H9 (cell line): Measurements from ENCODE around the gene FASTK. TPM values are rescaled to one million over a fixed set of nuclear protein-coding genes. Genes with fewer than 3 reads are reported as not detected.

Source experiments
- DNase-seq: peaks from one replicate; pipeline ENCODE4 v3.0.0-alpha.2; 2017
- H2AFZ ChIP-seq: one replicate; pipeline ENCODE4 v1.6.1; 2013; ENCODE audit warnings: mild to moderate bottlenecking, low read length, control low read depth, moderate library complexity
- H2AK5ac ChIP-seq: 2 replicates; pipeline ENCODE4 v1.6.1; 2013; ENCODE audit warnings: low read length, control low read depth, mixed read lengths; ENCODE audit not compliant: insufficient read length
- H2BK120ac ChIP-seq: one replicate; pipeline ENCODE4 v1.6.1; 2013; ENCODE audit warnings: low read depth, mild to moderate bottlenecking, low read length, control low read depth, inconsistent platforms; ENCODE audit not compliant: poor library complexity, severe bottlenecking
- H2BK12ac ChIP-seq: 2 replicates; pipeline ENCODE4 v1.6.1; 2013; ENCODE audit warnings: low read length, control low read depth, mixed read lengths, low read depth; ENCODE audit not compliant: insufficient read length
- H2BK15ac ChIP-seq: 2 replicates; pipeline ENCODE4 v1.6.1; 2013; ENCODE audit warnings: low read depth, low read length, control low read depth
- H2BK20ac ChIP-seq: one replicate; pipeline ENCODE4 v1.6.1; 2013; ENCODE audit warnings: low read depth, mild to moderate bottlenecking, low read length, control low read depth, inconsistent platforms; ENCODE audit not compliant: poor library complexity, severe bottlenecking
- H2BK5ac ChIP-seq: 2 replicates; pipeline ENCODE4 v1.6.1; 2013; ENCODE audit warnings: low read length, control low read depth, mixed read lengths; ENCODE audit not compliant: insufficient read length
- H3K14ac ChIP-seq: 2 replicates; pipeline ENCODE4 v1.6.1; 2013; ENCODE audit warnings: low read length, control low read depth; ENCODE audit not compliant: insufficient read depth
- H3K18ac ChIP-seq: 2 replicates; pipeline ENCODE4 v1.6.1; 2013; ENCODE audit warnings: low read depth, mild to moderate bottlenecking, mixed read lengths, low read length, control low read depth; ENCODE audit not compliant: insufficient read length
- H3K23ac ChIP-seq: 2 replicates; pipeline ENCODE4 v1.6.1; 2013; ENCODE audit warnings: low read length, control low read depth, mixed read lengths, low read depth; ENCODE audit not compliant: insufficient read length
- H3K23me2 ChIP-seq: 2 replicates; pipeline ENCODE4 v1.6.1; 2013; ENCODE audit warnings: low read depth, mild to moderate bottlenecking, mixed read lengths, low read length, control low read depth; ENCODE audit not compliant: insufficient read length, poor library complexity, severe bottlenecking
- H3K27ac ChIP-seq: 2 replicates; pipeline ENCODE4 v1.5.1; 2013; ENCODE audit warnings: low read length, control low read depth, mixed read lengths, low read depth; ENCODE audit not compliant: insufficient read length
- H3K27me3 ChIP-seq: 2 replicates; pipeline ENCODE4 v1.6.1; 2013; ENCODE audit warnings: low read length, control low read depth, inconsistent platforms; ENCODE audit not compliant: insufficient read depth
- H3K4ac ChIP-seq: 2 replicates; pipeline ENCODE4 v1.6.1; 2013; ENCODE audit warnings: low read depth, mild to moderate bottlenecking, control low read depth, inconsistent platforms, low read length, moderate library complexity
- H3K4me1 ChIP-seq: 2 replicates; pipeline ENCODE4 v1.6.1; 2013; ENCODE audit warnings: low read length, control low read depth, inconsistent platforms; ENCODE audit not compliant: insufficient read depth
- H3K4me2 ChIP-seq: 2 replicates; pipeline ENCODE4 v1.6.1; 2013; ENCODE audit warnings: low read length, control low read depth, mixed read lengths; ENCODE audit not compliant: insufficient read length, insufficient read depth
- H3K56ac ChIP-seq: 2 replicates; pipeline ENCODE4 v1.6.1; 2013; ENCODE audit warnings: low read depth, mild to moderate bottlenecking, mixed read lengths, low read length, control low read depth; ENCODE audit not compliant: insufficient read length
- H3K79me1 ChIP-seq: 2 replicates; pipeline ENCODE4 v1.6.1; 2013; ENCODE audit warnings: low read depth, mild to moderate bottlenecking, moderate library complexity, low read length, control low read depth, inconsistent platforms; ENCODE audit not compliant: insufficient read depth, poor library complexity, severe bottlenecking
- H3K79me2 ChIP-seq: 2 replicates; pipeline ENCODE4 v1.6.1; 2013; ENCODE audit warnings: low read length, control low read depth, inconsistent platforms; ENCODE audit not compliant: insufficient read depth
- H3K9ac ChIP-seq: 2 replicates; pipeline ENCODE4 v1.6.1; 2013; ENCODE audit warnings: low read length, control low read depth, mixed read lengths; ENCODE audit not compliant: insufficient read length; ENCODE audit errors: extremely low read depth
- H3K9me3 ChIP-seq: one replicate; pipeline ENCODE4 v1.6.1; 2013; ENCODE audit warnings: low read depth, low read length, inconsistent platforms; ENCODE audit not compliant: control insufficient read depth
- H3T11ph ChIP-seq: one replicate; pipeline ENCODE4 v1.6.1; 2013; ENCODE audit warnings: mild to moderate bottlenecking, low read length, control low read depth, inconsistent platforms
- H4K20me1 ChIP-seq: one replicate; pipeline ENCODE4 v1.6.1; 2013; ENCODE audit not compliant: control insufficient read depth, insufficient read length, insufficient read depth
- H4K5ac ChIP-seq: 2 replicates; pipeline ENCODE4 v1.6.1; 2013; ENCODE audit warnings: low read depth, mild to moderate bottlenecking, mixed read lengths, low read length, control low read depth; ENCODE audit not compliant: insufficient read length
- H4K8ac ChIP-seq: replicated peaks from 2 replicates; pipeline ENCODE4 v1.6.1; 2013; ENCODE audit warnings: low read length, control low read depth, mixed read lengths, low read depth; ENCODE audit not compliant: insufficient read length
- H4K91ac ChIP-seq: 2 replicates; pipeline ENCODE4 v1.6.1; 2013; ENCODE audit warnings: low read depth, mild to moderate bottlenecking, moderate library complexity, mixed read lengths, low read length, control low read depth; ENCODE audit not compliant: insufficient read length
- H3K27ac Mint-ChIP-seq, 3 experiments: 2 replicates in 2 of 3; 3 replicates in 1 of 3; pipeline ENCODE4 v1.8.0; 2020 to 2021; ENCODE audit warnings: mixed read lengths in 3 of 3, mild to moderate bottlenecking in 1 of 3, moderate library complexity in 1 of 3
- H3K27me3 Mint-ChIP-seq: 2 replicates; pipeline ENCODE4 v1.8.0; 2021; ENCODE audit warnings: low read depth, mild to moderate bottlenecking, moderate library complexity, mixed read lengths
- H3K36me3 Mint-ChIP-seq, 3 experiments: 2 replicates in 2 of 3; 3 replicates in 1 of 3; pipeline ENCODE4 v1.8.0; 2020 to 2021; ENCODE audit warnings: low read depth in 3 of 3, mixed read lengths in 3 of 3; ENCODE audit not compliant: insufficient read depth in 1 of 3
- H3K4me1 Mint-ChIP-seq, 2 experiments: 2 replicates each; pipeline ENCODE4 v1.8.0; 2020; ENCODE audit warnings: mixed read lengths in 2 of 2
- H3K4me3 Mint-ChIP-seq, 2 experiments: 2 replicates in 1 of 2; 3 replicates in 1 of 2; pipeline ENCODE4 v1.8.0; 2020 to 2021; ENCODE audit warnings: mild to moderate bottlenecking in 2 of 2, mixed read lengths in 2 of 2, moderate library complexity in 1 of 2
- H3K9me3 Mint-ChIP-seq, 2 experiments: 2 replicates in 1 of 2; 3 replicates in 1 of 2; pipeline ENCODE4 v1.8.0; 2020; ENCODE audit warnings: mild to moderate bottlenecking in 2 of 2, mixed read lengths in 2 of 2, moderate library complexity in 1 of 2
- CTCF ChIP-seq: fragments of 200-600 bp; sonication (generic); conservative IDR thresholded peaks from 3 replicates; pipeline ENCODE4 v1.8.0; 2021; ENCODE audit warnings: antibody characterized with exemption, mild to moderate bottlenecking
- WGBS: extraction: QIAGEN DNeasy Blood & Tissue Kit; methylation state at CpG from one replicate; pipeline ENCODE4 v1.1.7; 2013; ENCODE audit warnings: missing lambda C conversion rate, low lambda C conversion rate, mixed read lengths; ENCODE audit not compliant: insufficient read length; ENCODE audit errors: extremely low coverage; 5-methylcytosine and 5-hydroxymethylcytosine counted together
- total RNA-seq: library from RNA; stranded (reverse); gene quantifications from 2 replicates; pipeline ENCODE4 v1.2.1, GENCODE V29; 2021

The FASTK gene
- total RNA-seq, 1 experiment from 2014 or later, result 57.8 TPM

DNA sequence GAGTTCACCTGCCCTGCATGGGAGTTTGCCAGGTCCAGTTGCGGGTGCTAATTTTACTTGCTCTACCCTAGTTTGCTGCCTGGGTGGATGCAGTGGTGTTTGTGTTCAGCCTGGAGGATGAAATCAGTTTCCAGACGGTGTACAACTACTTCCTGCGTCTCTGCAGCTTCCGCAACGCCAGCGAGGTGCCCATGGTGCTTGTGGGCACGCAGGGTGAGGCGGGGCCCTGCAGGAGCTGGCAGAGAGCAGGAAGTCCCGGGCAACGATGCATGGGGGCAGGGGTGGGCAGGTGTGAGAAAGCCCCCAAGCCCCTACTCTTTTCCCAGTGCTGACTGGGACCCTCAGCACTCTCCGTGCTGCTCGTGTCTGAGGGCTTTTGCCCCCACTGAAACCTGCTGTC is 37.0 kb upstream of the FASTK start:
- Histone ChIP-seq H3K9ac (no peak overlapping the region), H3K18ac (no peak overlapping the region), H2BK20ac (no peak overlapping the region), H3K27ac (no peak overlapping the region), H2AFZ (no peak overlapping the region), H3K23ac (no peak overlapping the region), H3K4me1 (peaks cover 7% of the 10 kb centered on the region; the same call in 1 of the 2 replicates), H3T11ph (no peak overlapping the region), H2BK12ac (no peak overlapping the region), H3K4me2 (no peak overlapping the region), H2AK5ac (no peak overlapping the region), H2BK120ac (no peak overlapping the region), H3K23me2 (no peaks in the 10 kb centered on the region), H3K79me1 (peaks cover 3% of the 10 kb centered on the region), H3K79me2 (peaks cover 3% of the 10 kb centered on the region; the same call in 1 of the 2 replicates), H4K5ac (no peak overlapping the region), H3K56ac (no peak overlapping the region), H3K27me3 (no peaks in the 10 kb centered on the region), H3K14ac (no peak overlapping the region), H3K9me3 (no peaks in the 10 kb centered on the region), H4K20me1 (peaks cover 4% of the 10 kb centered on the region), H2BK5ac (no peak overlapping the region), H4K91ac (no peak overlapping the region), H4K8ac (no peak overlapping the region), H3K4ac (no peak overlapping the region), H2BK15ac (no peak overlapping the region)
- H3K27me3 Mint-ChIP-seq, result peaks cover 6% of the 10 kb centered on the region
- no CpG with 5 or more reads among the region's 12 CpGs for WGBS
- DNase-seq, result no peak
- peaks cover 24 to 40% (median 32%) of the 10 kb centered on the region in 3 experiments for H3K36me3 Mint-ChIP-seq
- no peak overlapping the region for H3K27ac Mint-ChIP-seq
- TF ChIP-seq CTCF, result no peak
- H3K9me3 Mint-ChIP-seq, result no peaks in the 10 kb centered on the region
- H3K4me3 Mint-ChIP-seq, result no peak overlapping the region
- H3K4me1 Mint-ChIP-seq, result peaks cover 19 to 21% of the 10 kb centered on the region in 2 experiments
